NB4 (cell line): ENCODE data around the gene INSYN1.

ENCODE experiments used
- DNase-seq: peaks from one replicate; pipeline ENCODE4 v3.0.0; 2010; ENCODE audit warnings: low read depth
- H3K4me3 ChIP-seq: one replicate; pipeline ENCODE4 v1.5.1; 2011; ENCODE audit warnings: mild to moderate bottlenecking, low read depth, low read length, moderate library complexity
- MYC ChIP-seq: IDR thresholded peaks from 2 replicates; pipeline ENCODE4 v1.6.1; 2011; ENCODE audit warnings: low read depth, low read length
- POLR2A ChIP-seq: IDR thresholded peaks from 2 replicates; pipeline ENCODE4 v1.6.1; 2011; ENCODE audit warnings: mild to moderate bottlenecking; ENCODE audit not compliant: insufficient read length; ENCODE audit errors: extremely low read depth
- TF ChIP-seq, protein P1 (sequence below): IDR thresholded peaks from 2 replicates; pipeline ENCODE4 v1.6.1; 2011; ENCODE audit warnings: low read depth, low read length
- TF ChIP-seq, protein P2 (sequence below): IDR thresholded peaks from one replicate; pipeline ENCODE4 v1.5.1; 2012; ENCODE audit warnings: low read depth, low read length

The INSYN1 gene, protein sequence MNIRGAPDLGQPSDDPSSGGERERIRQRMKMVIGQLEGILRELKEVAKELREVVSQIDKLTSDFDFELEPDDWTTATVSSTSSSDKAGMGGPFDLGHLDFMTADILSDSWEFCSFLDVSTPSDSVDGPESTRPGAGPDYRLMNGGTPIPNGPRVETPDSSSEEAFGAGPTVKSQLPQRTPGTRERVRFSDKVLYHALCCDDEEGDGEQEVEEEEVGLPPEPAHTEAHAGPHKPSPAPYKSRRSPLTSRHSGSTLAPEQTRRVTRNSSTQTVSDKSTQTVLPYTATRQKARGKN

DNA sequence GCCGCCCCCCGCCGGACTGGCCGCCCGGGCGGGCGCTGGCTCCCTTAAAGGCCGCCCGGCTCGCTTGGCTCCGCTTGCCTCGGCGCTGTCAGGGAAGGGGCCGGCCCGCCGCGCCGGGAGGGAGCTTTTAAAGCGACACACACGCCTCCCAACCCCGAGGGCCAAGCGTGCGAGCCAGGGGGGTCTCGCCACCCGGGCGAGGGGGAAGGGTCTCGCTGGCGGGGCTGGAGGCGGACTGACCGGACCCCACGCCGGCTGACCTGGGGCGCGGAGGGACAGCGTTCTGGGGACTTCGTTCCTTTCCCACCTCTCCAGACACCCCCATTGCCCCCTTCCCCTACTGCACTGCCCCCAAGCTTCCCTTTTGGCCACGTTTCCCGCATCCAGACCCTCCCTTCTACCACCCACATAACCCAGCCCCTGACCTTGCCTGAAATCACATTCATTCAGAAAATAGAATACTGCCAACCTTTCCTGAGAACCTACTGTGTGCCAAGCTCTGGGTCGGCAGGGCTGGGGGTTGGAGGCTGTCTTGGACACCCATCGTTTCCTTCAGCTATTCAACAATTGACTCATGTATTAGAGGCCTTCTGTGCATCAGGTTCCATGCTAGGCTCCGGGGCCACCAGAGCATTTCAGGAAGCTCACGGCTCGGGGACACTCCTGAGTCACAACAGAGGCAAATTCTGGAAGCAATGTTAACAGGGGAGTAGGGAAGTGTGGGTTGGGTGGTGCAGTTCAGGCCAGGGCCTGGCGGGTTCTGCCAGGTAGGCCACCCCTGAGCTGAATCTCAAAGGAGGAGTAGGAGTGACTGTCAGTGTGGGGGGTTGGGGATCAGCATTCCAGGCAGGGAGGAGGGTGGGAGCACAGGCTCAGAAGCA is at the start of gene INSYN1:
Gene INSYN1, minus strand, starts transcription at position 102 of the 881 bp plus-strand sequence. CDS start 2,221 bp downstream, outside the sequence.
- H3K4me3 ChIP-seq = no peak within 1 kb of the TSS
- DNase-seq = no peak
- TF ChIP-seq, protein P1, sequence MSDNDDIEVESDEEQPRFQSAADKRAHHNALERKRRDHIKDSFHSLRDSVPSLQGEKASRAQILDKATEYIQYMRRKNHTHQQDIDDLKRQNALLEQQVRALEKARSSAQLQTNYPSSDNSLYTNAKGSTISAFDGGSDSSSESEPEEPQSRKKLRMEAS = no peak
- TF ChIP-seq, protein P2, sequence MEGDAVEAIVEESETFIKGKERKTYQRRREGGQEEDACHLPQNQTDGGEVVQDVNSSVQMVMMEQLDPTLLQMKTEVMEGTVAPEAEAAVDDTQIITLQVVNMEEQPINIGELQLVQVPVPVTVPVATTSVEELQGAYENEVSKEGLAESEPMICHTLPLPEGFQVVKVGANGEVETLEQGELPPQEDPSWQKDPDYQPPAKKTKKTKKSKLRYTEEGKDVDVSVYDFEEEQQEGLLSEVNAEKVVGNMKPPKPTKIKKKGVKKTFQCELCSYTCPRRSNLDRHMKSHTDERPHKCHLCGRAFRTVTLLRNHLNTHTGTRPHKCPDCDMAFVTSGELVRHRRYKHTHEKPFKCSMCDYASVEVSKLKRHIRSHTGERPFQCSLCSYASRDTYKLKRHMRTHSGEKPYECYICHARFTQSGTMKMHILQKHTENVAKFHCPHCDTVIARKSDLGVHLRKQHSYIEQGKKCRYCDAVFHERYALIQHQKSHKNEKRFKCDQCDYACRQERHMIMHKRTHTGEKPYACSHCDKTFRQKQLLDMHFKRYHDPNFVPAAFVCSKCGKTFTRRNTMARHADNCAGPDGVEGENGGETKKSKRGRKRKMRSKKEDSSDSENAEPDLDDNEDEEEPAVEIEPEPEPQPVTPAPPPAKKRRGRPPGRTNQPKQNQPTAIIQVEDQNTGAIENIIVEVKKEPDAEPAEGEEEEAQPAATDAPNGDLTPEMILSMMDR = no peak
- TF ChIP-seq MYC (no peak), POLR2A (no peak)

DNA sequence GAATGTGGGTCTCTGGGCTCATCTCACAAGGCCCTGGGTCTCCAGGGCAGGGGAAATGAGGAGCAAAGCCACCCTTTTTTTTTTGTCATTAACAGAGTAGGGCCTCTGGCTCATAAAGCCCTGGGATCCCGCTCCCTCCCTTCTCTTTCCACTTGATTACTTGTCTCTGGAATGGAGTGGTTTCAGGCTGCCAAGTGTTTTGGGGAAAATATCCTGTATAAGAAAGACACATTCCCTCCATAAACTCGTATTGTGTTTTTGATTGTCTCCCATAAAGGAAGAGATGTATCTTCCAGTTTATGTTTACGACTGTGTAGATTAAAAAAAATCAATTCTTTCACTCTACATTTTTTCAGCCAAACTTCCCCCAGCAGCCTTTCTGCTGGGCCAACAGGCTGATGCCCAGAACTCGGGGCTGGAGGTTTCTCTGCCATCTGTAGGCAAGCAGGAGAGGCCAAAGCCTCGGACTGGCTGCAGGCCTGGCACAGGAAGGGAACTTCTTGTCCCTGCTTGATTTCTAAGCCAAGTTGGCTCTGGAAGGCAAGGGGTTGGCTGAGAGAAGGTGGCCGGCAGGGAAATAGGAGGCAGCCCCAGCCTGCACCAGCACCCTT is 49.4 kb upstream of the INSYN1 start:
- H3K4me3 ChIP-seq = no peak overlapping the region
- TF ChIP-seq, protein P2 = no peak
- no peak for TF ChIP-seq POLR2A
- no peak for TF ChIP-seq MYC
- no peak for DNase-seq

DNA sequence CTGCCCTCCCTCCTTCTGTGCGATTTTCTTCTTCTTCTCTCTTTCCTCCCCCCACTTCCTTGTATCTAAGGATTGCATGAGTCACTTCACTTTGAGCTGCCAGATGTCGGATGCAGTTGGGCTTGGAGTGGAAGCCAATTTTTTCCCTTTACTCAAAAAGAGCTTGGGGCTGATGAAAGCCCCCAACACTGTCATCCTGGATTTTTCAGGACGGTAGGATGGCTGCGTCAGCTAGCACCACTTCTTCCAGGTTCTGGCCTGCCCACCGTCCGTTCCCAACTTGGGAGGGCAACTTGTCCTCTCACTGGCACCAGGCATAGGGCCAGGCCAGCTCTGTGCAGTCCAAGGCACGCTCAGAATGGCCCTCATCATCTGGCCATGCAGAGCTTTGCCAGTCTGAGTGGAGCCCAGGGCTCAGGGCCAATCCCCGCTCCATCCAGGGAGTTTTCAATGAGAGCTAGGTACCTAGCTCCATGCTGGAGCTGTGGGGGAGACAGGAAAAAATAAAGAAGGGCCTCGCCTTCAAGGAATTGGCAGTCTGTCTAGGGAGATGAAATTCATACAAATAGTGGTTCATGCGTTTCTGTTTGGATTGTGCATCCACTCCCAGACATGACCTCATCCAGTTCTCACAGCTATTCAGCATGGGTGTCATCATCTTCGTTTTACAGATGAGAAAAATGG is 47.7 kb upstream of the INSYN1 start:
- TF ChIP-seq, protein P2 = no peak
- TF ChIP-seq, protein P1 = no peak
- TF ChIP-seq POLR2A (no peak), MYC (no peak)
- DNase-seq = peak; percentile 11
- H3K4me3 ChIP-seq = no peak overlapping the region

DNA sequence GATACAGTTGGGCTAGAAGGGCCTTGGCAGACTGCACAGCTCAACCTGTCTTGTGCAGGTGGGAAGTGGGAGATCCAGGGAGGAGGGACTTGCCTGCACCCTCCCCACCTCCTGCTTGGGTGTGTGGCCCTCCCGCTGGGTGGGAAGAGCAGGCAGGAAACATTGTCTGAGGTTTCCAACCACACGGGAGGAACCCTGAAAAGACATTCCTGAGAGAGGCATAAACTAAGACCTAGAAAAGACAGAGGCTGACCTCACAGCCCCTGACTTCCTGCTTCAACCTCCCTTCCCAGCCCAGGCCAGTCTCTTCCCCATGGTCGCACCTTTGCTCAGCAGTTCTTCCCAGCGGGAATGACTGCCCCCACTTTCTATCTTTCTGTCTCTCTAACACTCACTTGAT is 46.3 kb upstream of the INSYN1 start:
- TF ChIP-seq POLR2A (no peak), MYC (no peak)
- TF ChIP-seq, protein P2 = no peak
- TF ChIP-seq, protein P1 = no peak
- H3K4me3 ChIP-seq = no peak overlapping the region
- peak; percentile 10 for DNase-seq

DNA sequence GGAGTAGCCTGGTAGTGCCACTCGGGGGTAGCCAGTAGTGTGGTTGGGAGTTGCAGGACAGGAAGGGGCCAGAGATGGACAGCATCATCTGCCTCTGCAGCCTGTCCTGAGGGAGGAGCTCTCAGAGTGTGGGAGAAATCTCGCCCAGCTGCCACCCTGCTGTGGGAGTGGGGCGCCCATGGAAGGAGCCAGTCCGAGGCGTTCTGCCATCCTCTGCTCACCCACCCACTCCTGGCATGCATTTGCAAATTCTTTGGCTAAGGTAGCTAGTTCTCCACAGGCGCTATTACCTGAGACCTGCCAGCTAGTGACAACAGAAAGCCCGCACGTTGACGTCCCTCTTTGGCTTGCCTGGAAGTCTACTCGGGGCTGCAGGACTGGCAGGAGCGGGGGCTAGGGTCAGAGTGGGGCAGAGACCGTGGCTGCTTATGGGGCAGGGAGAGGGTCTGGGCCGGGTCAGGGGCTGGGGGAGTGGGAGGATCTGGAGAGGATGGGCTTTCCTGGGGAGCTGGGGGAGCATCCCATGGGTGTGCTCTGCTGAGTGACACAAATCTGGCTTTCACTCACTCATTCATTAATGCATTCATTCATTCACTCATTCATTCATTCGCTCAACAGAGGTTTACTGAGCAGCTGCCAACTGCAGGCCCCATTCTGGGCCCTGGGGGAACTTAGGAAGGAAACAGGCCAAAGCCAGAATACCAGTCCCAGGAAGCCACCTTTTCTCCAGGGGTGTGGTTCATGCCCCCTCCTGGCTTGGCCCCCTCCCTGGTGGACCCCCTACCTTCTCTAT is 44.4 kb upstream of the INSYN1 start:
- H3K4me3 ChIP-seq = no peak overlapping the region

More for the DNA sequence above, 44.4 kb upstream of the INSYN1 start:
- no peak for DNase-seq
- TF ChIP-seq POLR2A = no peak
- TF ChIP-seq, protein P2 = no peak
